GM18517 (cell line): ENCODE data around the gene HEXIM2.
A peak's percentile ranks its signal among the peaks of the same experiment; 100 is the strongest.

Experiments used
- ATAC-seq: cut with Tn5 transposase; IDR thresholded peaks from one replicate; pipeline ENCODE4 v1.9.1; 2021; ENCODE audit warnings: mild to moderate bottlenecking, moderate library complexity; ENCODE audit not compliant: unreplicated experiment

The HEXIM2 gene

GRCh38 chr17:45143767-45144198 is 17.9 kb upstream of the HEXIM2 start:
- no peak for ATAC-seq

GRCh38 chr17:45144199-45145034 is 17.3 kb upstream of the HEXIM2 start:
- ATAC-seq: no peak

GRCh38 chr17:45145035-45145389 is 16.7 kb upstream of the HEXIM2 start:
- no peak for ATAC-seq

GRCh38 chr17:45146166-45146565 is 15.5 kb upstream of the HEXIM2 start:
- ATAC-seq: no peak

GRCh38 chr17:45146592-45146889 is 15.1 kb upstream of the HEXIM2 start:
- no peak for ATAC-seq

- ATAC-seq: peak; percentile 0
Measured at GRCh38 chr17:45146890-45147580, 14.6 kb upstream of the HEXIM2 start.

- peak; percentile 31 for ATAC-seq
Measured at GRCh38 chr17:45147581-45148182, 14.0 kb upstream of the HEXIM2 start.

GRCh38 chr17:45148183-45149036 is 13.3 kb upstream of the HEXIM2 start, which contains the start of gene HEXIM1:
Gene HEXIM1 (plus strand): TSS chr17:45148475. CDS start chr17:45149191, 716 bp downstream.
- peak; percentile 54 for ATAC-seq

- ATAC-seq: no peak
Measured at GRCh38 chr17:45149037-45149668, 12.5 kb upstream of the HEXIM2 start.

- no peak for ATAC-seq
Measured at GRCh38 chr17:45149669-45150664, 11.7 kb upstream of the HEXIM2 start.

GRCh38 chr17:45150911-45151809 is 10.5 kb upstream of the HEXIM2 start:
- no peak for ATAC-seq

- no peak for ATAC-seq
Measured at GRCh38 chr17:45155029-45155428, 6.6 kb upstream of the HEXIM2 start.

- no peak for ATAC-seq
Measured at GRCh38 chr17:45155483-45155882, 6.2 kb upstream of the HEXIM2 start.

- no peak for ATAC-seq
Measured at GRCh38 chr17:45156242-45156641, 5.4 kb upstream of the HEXIM2 start.

GRCh38 chr17:45160447-45161287 is 1.0 kb upstream of the HEXIM2 start:
- peak; percentile 9 for ATAC-seq

GRCh38 chr17:45162025-45162687 is 481 bp downstream of the HEXIM2 start:
- no peak for ATAC-seq

GRCh38 chr17:45164734-45165269 is 3.1 kb downstream of the HEXIM2 start:
- ATAC-seq: no peak
